ENCODE results near the gene BTNL8. TPM values are rescaled to one million over a fixed set of nuclear protein-coding genes. Genes with fewer than 3 reads are reported as not detected.

The BTNL8 gene
- total and polyA plus RNA-seq, 2 of the 13 experiments (the other 11 are each of a cell fraction or from before 2014, with no cell fraction given) = not detected

GRCh38 chr5:180990086-180990881 lies 91.3 kb downstream of the BTNL8 start:
- H3K27me3 ChIP-seq (ENCODE audit: control insufficient read depth in 1 of 2, insufficient read depth in 2 of 2, low read length in 2 of 2) = no peaks in the 10 kb centered on the region
- no peaks in the 10 kb centered on the region for H3K79me2 ChIP-seq (ENCODE audit: insufficient read depth, low read length)
- ATAC-seq (no peak), DNase-seq (ENCODE audit: low spot score) (no peak), FAIRE-seq (no peak)
- no TSS peak for BruUV-seq (replicated peaks)
- no peaks in the 10 kb centered on the region for H3K36me3 ChIP-seq (replicated peaks in 1 of 2; ENCODE audit: control insufficient read depth in 1 of 2, insufficient read depth in 2 of 2, low read length in 2 of 2)
- no peak overlapping the region for H2AFZ ChIP-seq (ENCODE audit: low read length)
- no peak overlapping the region for H3K4me2 ChIP-seq (ENCODE audit: low read depth, low read length)
- no peak overlapping the region for H3K27ac ChIP-seq (ENCODE audit: extremely low read length, insufficient read depth, low read length)
- H3K9me3 ChIP-seq (ENCODE audit: low read length) = no peaks in the 10 kb centered on the region
- no peaks in the 10 kb centered on the region for H3K4me1 ChIP-seq (ENCODE audit: insufficient read depth, low read length)
- ChIA-PET CTCF (ENCODE audit: low intra/inter-chr PET ratio, low total read pairs) (no interaction called here), POLR2A (no interaction called here)
- in situ Hi-C loops (cut with HindIII; ENCODE audit: extremely low pct_ligation_motif_present, low pct_unique_long_range_greater_than_20kb) = no loop called here
- no peak overlapping the region for H3K4me3 ChIP-seq (replicated peaks in 1 of 3; ENCODE audit: insufficient read depth in 1 of 3, low read depth in 2 of 3, low read length in 3 of 3)
- intact Hi-C loops (cut with micrococcal nuclease; ENCODE audit: unreplicated experiment) = no loop called here
- no peak overlapping the region for H3K9ac ChIP-seq (ENCODE audit: insufficient read depth, low read depth, low read length)
- no peaks in the 10 kb centered on the region for H4K20me1 ChIP-seq (ENCODE audit: insufficient read depth, low read length)
- 14% methylated on average over 8 of the region's 16 CpGs for WGBS (ENCODE audit: low lambda C conversion rate)
- TF ChIP-seq, protein P1, sequence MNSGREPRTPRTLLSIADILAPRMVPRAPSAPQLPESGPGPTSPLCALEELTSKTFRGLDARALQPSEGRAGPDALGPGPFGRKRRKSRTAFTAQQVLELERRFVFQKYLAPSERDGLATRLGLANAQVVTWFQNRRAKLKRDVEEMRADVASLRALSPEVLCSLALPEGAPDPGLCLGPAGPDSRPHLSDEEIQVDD (CRISPR knock-in tag; IDR thresholded peaks at IDR 0.05; ENCODE audit: borderline replicate concordance) = no peak
- TF ChIP-seq GATA4 (IDR thresholded peaks at IDR 0.05; ENCODE audit: borderline replicate concordance, low read depth) (no peak), TSC22D2 (CRISPR knock-in tag; IDR thresholded peaks at IDR 0.05; ENCODE audit: borderline replicate concordance) (no peak), U2AF2 (IDR thresholded peaks at IDR 0.05; ENCODE audit: low read depth, low read length) (no peak), SAFB2 (CRISPR knock-in tag; IDR thresholded peaks at IDR 0.05; ENCODE audit: borderline replicate concordance, low read depth) (no peak), ZSCAN29 (CRISPR knock-in tag; conservative IDR thresholded peaks at IDR 0.05) (no peak), HOXA3 (CRISPR knock-in tag; IDR thresholded peaks at IDR 0.05) (no peak), HDAC6 (IDR thresholded peaks at IDR 0.05; ENCODE audit: low read depth, low read length) (no peak), ETV5 (CRISPR knock-in tag; IDR thresholded peaks at IDR 0.05; ENCODE audit: borderline replicate concordance) (no peak), ZNF878 (CRISPR knock-in tag; IDR thresholded peaks at IDR 0.05) (no peak), SMAD3 (CRISPR knock-in tag; IDR thresholded peaks at IDR 0.05) (no peak), ZBTB21 (CRISPR knock-in tag; IDR thresholded peaks at IDR 0.05) (no peak)
- TF ChIP-seq, protein P2, sequence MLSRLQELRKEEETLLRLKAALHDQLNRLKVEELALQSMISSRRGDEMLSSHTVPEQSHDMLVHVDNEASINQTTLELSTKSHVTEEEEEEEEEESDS (CRISPR knock-in tag; IDR thresholded peaks at IDR 0.05; ENCODE audit: borderline replicate concordance) = no peak
- TF ChIP-seq, protein P3, sequence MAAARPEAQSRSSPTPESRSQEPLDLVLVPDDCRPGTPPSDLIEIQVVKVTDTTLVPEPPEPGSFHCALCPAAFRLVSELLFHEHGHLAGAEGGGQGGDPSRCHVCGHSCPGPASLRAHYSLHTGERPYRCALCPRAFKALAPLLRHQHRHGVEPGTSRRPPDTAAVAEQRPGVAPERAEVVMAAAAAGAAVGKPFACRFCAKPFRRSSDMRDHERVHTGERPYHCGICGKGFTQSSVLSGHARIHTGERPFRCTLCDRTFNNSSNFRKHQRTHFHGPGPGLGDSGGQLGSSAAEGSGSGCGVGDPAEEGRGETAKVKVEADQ (CRISPR knock-in tag; IDR thresholded peaks at IDR 0.05; ENCODE audit: borderline replicate concordance) = no peak
- TF ChIP-seq, protein P4, sequence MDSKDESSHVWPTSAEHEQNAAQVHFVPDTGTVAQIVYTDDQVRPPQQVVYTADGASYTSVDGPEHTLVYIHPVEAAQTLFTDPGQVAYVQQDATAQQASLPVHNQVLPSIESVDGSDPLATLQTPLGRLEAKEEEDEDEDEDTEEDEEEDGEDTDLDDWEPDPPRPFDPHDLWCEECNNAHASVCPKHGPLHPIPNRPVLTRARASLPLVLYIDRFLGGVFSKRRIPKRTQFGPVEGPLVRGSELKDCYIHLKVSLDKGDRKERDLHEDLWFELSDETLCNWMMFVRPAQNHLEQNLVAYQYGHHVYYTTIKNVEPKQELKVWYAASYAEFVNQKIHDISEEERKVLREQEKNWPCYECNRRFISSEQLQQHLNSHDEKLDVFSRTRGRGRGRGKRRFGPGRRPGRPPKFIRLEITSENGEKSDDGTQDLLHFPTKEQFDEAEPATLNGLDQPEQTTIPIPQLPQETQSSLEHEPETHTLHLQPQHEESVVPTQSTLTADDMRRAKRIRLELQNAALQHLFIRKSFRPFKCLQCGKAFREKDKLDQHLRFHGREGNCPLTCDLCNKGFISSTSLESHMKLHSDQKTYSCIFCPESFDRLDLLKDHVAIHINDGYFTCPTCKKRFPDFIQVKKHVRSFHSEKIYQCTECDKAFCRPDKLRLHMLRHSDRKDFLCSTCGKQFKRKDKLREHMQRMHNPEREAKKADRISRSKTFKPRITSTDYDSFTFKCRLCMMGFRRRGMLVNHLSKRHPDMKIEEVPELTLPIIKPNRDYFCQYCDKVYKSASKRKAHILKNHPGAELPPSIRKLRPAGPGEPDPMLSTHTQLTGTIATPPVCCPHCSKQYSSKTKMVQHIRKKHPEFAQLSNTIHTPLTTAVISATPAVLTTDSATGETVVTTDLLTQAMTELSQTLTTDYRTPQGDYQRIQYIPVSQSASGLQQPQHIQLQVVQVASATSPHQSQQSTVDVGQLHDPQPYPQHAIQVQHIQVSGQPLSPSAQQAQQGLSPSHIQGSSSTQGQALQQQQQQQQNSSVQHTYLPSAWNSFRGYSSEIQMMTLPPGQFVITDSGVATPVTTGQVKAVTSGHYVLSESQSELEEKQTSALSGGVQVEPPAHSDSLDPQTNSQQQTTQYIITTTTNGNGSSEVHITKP (CRISPR knock-in tag; IDR thresholded peaks at IDR 0.05; ENCODE audit: low read depth) = no peak
- TF ChIP-seq, protein P5, sequence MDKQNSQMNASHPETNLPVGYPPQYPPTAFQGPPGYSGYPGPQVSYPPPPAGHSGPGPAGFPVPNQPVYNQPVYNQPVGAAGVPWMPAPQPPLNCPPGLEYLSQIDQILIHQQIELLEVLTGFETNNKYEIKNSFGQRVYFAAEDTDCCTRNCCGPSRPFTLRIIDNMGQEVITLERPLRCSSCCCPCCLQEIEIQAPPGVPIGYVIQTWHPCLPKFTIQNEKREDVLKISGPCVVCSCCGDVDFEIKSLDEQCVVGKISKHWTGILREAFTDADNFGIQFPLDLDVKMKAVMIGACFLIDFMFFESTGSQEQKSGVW (CRISPR knock-in tag; IDR thresholded peaks at IDR 0.05; ENCODE audit: borderline replicate concordance) = no peak

Data from HepG2 (cell line).